HEK293 (cell line): ENCODE data around the gene CCDC110.

Source experiments
- CTCF ChIP-seq: fragments of 450-650 bp; formaldehyde crosslinking; IDR thresholded peaks from 2 replicates; pipeline ENCODE4 v1.5.1; 2016; ENCODE audit warnings: missing biosample characterization, missing genetic modification characterization
- HIC1 ChIP-seq: fragments of 450-650 bp; formaldehyde crosslinking; IDR thresholded peaks from 2 replicates; pipeline ENCODE4 v1.5.1; 2016; ENCODE audit warnings: missing biosample characterization, missing genetic modification characterization
- KLF7 ChIP-seq: fragments of 450-650 bp; formaldehyde crosslinking; IDR thresholded peaks from 2 replicates; pipeline ENCODE4 v1.5.1; 2016; ENCODE audit warnings: missing biosample characterization, missing genetic modification characterization, borderline replicate concordance
- MZF1 ChIP-seq: fragments of 450-650 bp; formaldehyde crosslinking; IDR thresholded peaks from 2 replicates; pipeline ENCODE4 v1.5.1; 2017; ENCODE audit warnings: missing biosample characterization, missing genetic modification characterization, borderline replicate concordance
- PATZ1 ChIP-seq: fragments of 450-650 bp; formaldehyde crosslinking; IDR thresholded peaks from 2 replicates; pipeline ENCODE4 v1.5.1; 2016; ENCODE audit warnings: missing biosample characterization, missing genetic modification characterization
- REST ChIP-seq: fragments of 450-650 bp; formaldehyde crosslinking; IDR thresholded peaks from 2 replicates; pipeline ENCODE4 v1.5.1; 2016; ENCODE audit warnings: missing biosample characterization, missing genetic modification characterization
- YY1 ChIP-seq: fragments of 450-650 bp; formaldehyde crosslinking; IDR thresholded peaks from 2 replicates; pipeline ENCODE4 v1.5.1; 2018; ENCODE audit warnings: missing biosample characterization, missing genetic modification characterization
- ZNF394 ChIP-seq: fragments of 450-650 bp; formaldehyde crosslinking; IDR thresholded peaks from 2 replicates; pipeline ENCODE4 v1.5.1; 2016; ENCODE audit warnings: missing biosample characterization, missing genetic modification characterization, mild to moderate bottlenecking, moderate library complexity, borderline replicate concordance
- ZNF426 ChIP-seq: fragments of 450-650 bp; formaldehyde crosslinking; IDR thresholded peaks from 2 replicates; pipeline ENCODE4 v1.5.1; 2017; ENCODE audit warnings: missing biosample characterization, missing genetic modification characterization, mild to moderate bottlenecking, inconsistent platforms, moderate library complexity
- ZNF548 ChIP-seq: fragments of 450-650 bp; formaldehyde crosslinking; IDR thresholded peaks from 2 replicates; pipeline ENCODE4 v1.5.1; 2016; ENCODE audit warnings: missing biosample characterization, missing genetic modification characterization
- TF ChIP-seq, protein P1 (sequence below): fragments of 450-650 bp; formaldehyde crosslinking; IDR thresholded peaks from 2 replicates; pipeline ENCODE4 v1.5.1; 2016; ENCODE audit warnings: missing biosample characterization, missing genetic modification characterization

- TF ChIP-seq MZF1 (tag by site-specific recombination) = no peak
- no peak for TF ChIP-seq PATZ1 (tag by site-specific recombination)
- no peak for TF ChIP-seq KLF7 (tag by site-specific recombination)
- no peak for TF ChIP-seq CTCF (tag by site-specific recombination)
- TF ChIP-seq, protein P1, sequence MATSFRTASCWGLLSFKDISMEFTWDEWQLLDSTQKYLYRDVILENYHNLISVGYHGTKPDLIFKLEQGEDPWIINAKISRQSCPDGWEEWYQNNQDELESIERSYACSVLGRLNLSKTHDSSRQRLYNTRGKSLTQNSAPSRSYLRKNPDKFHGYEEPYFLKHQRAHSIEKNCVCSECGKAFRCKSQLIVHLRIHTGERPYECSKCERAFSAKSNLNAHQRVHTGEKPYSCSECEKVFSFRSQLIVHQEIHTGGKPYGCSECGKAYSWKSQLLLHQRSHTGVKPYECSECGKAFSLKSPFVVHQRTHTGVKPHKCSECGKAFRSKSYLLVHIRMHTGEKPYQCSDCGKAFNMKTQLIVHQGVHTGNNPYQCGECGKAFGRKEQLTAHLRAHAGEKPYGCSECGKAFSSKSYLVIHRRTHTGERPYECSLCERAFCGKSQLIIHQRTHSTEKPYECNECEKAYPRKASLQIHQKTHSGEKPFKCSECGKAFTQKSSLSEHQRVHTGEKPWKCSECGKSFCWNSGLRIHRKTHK (tag by site-specific recombination) = no peak
- no peak for TF ChIP-seq ZNF426 (tag by site-specific recombination)
- TF ChIP-seq ZNF394 = no peak
- no peak for TF ChIP-seq REST
- TF ChIP-seq ZNF548 = no peak
- no peak for TF ChIP-seq YY1 (tag by site-specific recombination)
- no peak for TF ChIP-seq HIC1 (tag by site-specific recombination)
Measured at GRCh38 chr4:185520119-185520518, 48.6 kb upstream of the CCDC110 start.
